ENCODE data around the gene ABHD14A. TPM values are rescaled to one million over a fixed set of nuclear protein-coding genes. Genes with fewer than 3 reads are reported as not detected.

Gene ABHD14A
- total and polyA plus RNA-seq, 2 of the 13 experiments (the other 11 are each of a cell fraction or from before 2014, with no cell fraction given), result 29.5 to 46.9 TPM

- peaks cover 4 to 14% of the 10 kb centered on the region in 2 experiments; a peak in 4 of 5 replicates for H3K36me3 ChIP-seq (replicated peaks in 1 of 2; ENCODE audit: control insufficient read depth in 1 of 2, insufficient read depth in 2 of 2, low read length in 2 of 2)
- POLR2A ChIA-PET, result interaction anchor here (2.0 to 2.4 kb wide), 2 partner anchors 11 to 20 kb away, joined by 7 to 12 read pairs; partner anchors contain the start of genes ABHD14B and PARP3
- in situ Hi-C loops (cut with HindIII; ENCODE audit: extremely low pct_ligation_motif_present, low pct_unique_long_range_greater_than_20kb), result no loop called here
Measured at GRCh38 chr3:51962854-51963530, 11.9 kb upstream of the ABHD14A start.

GRCh38 chr3:51963951-51964451 is 10.9 kb upstream of the ABHD14A start:
- BruUV-seq (replicated peaks), result no TSS peak
- no peak for TF ChIP-seq WIZ (CRISPR knock-in tag; IDR thresholded peaks at IDR 0.05)
- no peak for TF ChIP-seq MIER3 (CRISPR knock-in tag; IDR thresholded peaks at IDR 0.05; ENCODE audit: borderline replicate concordance)
- TF ChIP-seq AGO2 (optimal IDR thresholded peaks at IDR 0.05; ENCODE audit: low read depth, low read length), result peak; percentile 44
- TF ChIP-seq HNRNPL (IDR thresholded peaks at IDR 0.05; ENCODE audit: low read depth, low read length), result 0 out of 2 replicates have a peak, but pooled peaks have one; percentile 24
- CTCF ChIA-PET (ENCODE audit: low intra/inter-chr PET ratio, low total read pairs), result no interaction called here

More at GRCh38 chr3:51962854-51963530, 11.9 kb upstream of the ABHD14A start:
- H2AFZ ChIP-seq (ENCODE audit: low read length), result no peak overlapping the region
- WGBS (ENCODE audit: low lambda C conversion rate), result 60% methylated on average over 1 of the region's 6 CpGs
- peaks cover 59% of the 10 kb centered on the region for H3K4me1 ChIP-seq (ENCODE audit: insufficient read depth, low read length)
- intact Hi-C loops (cut with micrococcal nuclease; ENCODE audit: unreplicated experiment), result no loop called here
- no peaks in the 10 kb centered on the region for H4K20me1 ChIP-seq (ENCODE audit: insufficient read depth, low read length)
- FAIRE-seq, result no peak
- no peaks in the 10 kb centered on the region for H3K27me3 ChIP-seq (ENCODE audit: control insufficient read depth in 1 of 2, insufficient read depth in 2 of 2, low read length in 2 of 2)
- H3K9me3 ChIP-seq (ENCODE audit: low read length), result no peaks in the 10 kb centered on the region
- no peak overlapping the region for H3K4me2 ChIP-seq (ENCODE audit: low read depth, low read length)
- H3K79me2 ChIP-seq (ENCODE audit: insufficient read depth, low read length), result peaks cover 3% of the 10 kb centered on the region
- ATAC-seq, result 0 out of 3 replicates have a peak, but pooled peaks have one; percentile 4
- TF ChIP-seq ZNF781 (CRISPR knock-in tag; IDR thresholded peaks at IDR 0.05; ENCODE audit: borderline replicate concordance, not compliant biosample characterization) (no peak), SALL1 (CRISPR knock-in tag; IDR thresholded peaks at IDR 0.05) (no peak)
- CTCF ChIA-PET (ENCODE audit: low intra/inter-chr PET ratio, low total read pairs), result no interaction called here
- no peak for DNase-seq (ENCODE audit: low spot score)
- no peak overlapping the region for H3K27ac ChIP-seq (ENCODE audit: extremely low read length, insufficient read depth, low read length)
- H3K4me3 ChIP-seq (replicated peaks in 1 of 3; ENCODE audit: insufficient read depth in 1 of 3, low read depth in 2 of 3, low read length in 3 of 3), result no peak overlapping the region
- no peak overlapping the region for H3K9ac ChIP-seq (ENCODE audit: insufficient read depth, low read depth, low read length)
- BruUV-seq (replicated peaks), result no TSS peak

More at GRCh38 chr3:51963951-51964451, 10.9 kb upstream of the ABHD14A start:
- FAIRE-seq (no peak), ATAC-seq (no peak), DNase-seq (ENCODE audit: low spot score) (no peak)
- in situ Hi-C loops (cut with HindIII; ENCODE audit: extremely low pct_ligation_motif_present, low pct_unique_long_range_greater_than_20kb) (no loop called here), intact Hi-C loops (cut with micrococcal nuclease; ENCODE audit: unreplicated experiment) (no loop called here)
- POLR2A ChIA-PET, result interaction anchor here (0.7 to 2.4 kb wide), 3 partner anchors 10 to 21 kb away, joined by 3 to 12 read pairs (median 7); partner anchors contain the start of genes ABHD14B and PARP3
- no peaks in the 10 kb centered on the region for H3K9me3 ChIP-seq (ENCODE audit: low read length)
- no peak overlapping the region for H3K4me2 ChIP-seq (ENCODE audit: low read depth, low read length)
- no peak overlapping the region for H3K9ac ChIP-seq (ENCODE audit: insufficient read depth, low read depth, low read length)
- H3K36me3 ChIP-seq (replicated peaks in 1 of 2; ENCODE audit: control insufficient read depth in 1 of 2, insufficient read depth in 2 of 2, low read length in 2 of 2), result peaks cover 4 to 14% of the 10 kb centered on the region in 2 experiments; a peak in 4 of 5 replicates
- H3K27me3 ChIP-seq (ENCODE audit: control insufficient read depth in 1 of 2, insufficient read depth in 2 of 2, low read length in 2 of 2), result no peaks in the 10 kb centered on the region
- no peak overlapping the region for H3K27ac ChIP-seq (ENCODE audit: extremely low read length, insufficient read depth, low read length)
- H4K20me1 ChIP-seq (ENCODE audit: insufficient read depth, low read length), result no peaks in the 10 kb centered on the region
- no peak overlapping the region for H3K4me3 ChIP-seq (replicated peaks in 1 of 3; ENCODE audit: insufficient read depth in 1 of 3, low read depth in 2 of 3, low read length in 3 of 3)
- WGBS (ENCODE audit: low lambda C conversion rate), result 83% methylated on average over 1 of the region's 12 CpGs
- no peak overlapping the region for H2AFZ ChIP-seq (ENCODE audit: low read length)
- peaks cover 70% of the 10 kb centered on the region for H3K4me1 ChIP-seq (ENCODE audit: insufficient read depth, low read length)
- peaks cover 3% of the 10 kb centered on the region for H3K79me2 ChIP-seq (ENCODE audit: insufficient read depth, low read length)

Measured in HepG2 (cell line).